ENCODE measurements around the gene KLF12.

KLF12 gene

GRCh38 chr13:74134777-74135325 lies 647 bp upstream of the KLF12 start:
- DNase-seq: no peak

GRCh38 chr13:74133657-74134201 lies 475 bp downstream of the KLF12 start:
- peak; percentile 57 for DNase-seq

- no peak for DNase-seq
These were observed 1.2 kb downstream of the KLF12 start for GRCh38 chr13:74132776-74133656.

GRCh38 chr13:74132152-74132775 lies 1.9 kb downstream of the KLF12 start:
- DNase-seq: no peak

- DNase-seq: no peak
These were observed 3.0 kb downstream of the KLF12 start for GRCh38 chr13:74131227-74131626.

GRCh38 chr13:74129500-74130191 lies 4.6 kb downstream of the KLF12 start:
- DNase-seq: no peak

GRCh38 chr13:74128156-74128767 lies 5.9 kb downstream of the KLF12 start:
- DNase-seq: no peak

- DNase-seq: no peak
These were observed 15.9 kb downstream of the KLF12 start for GRCh38 chr13:74118328-74118727.

GRCh38 chr13:74117207-74117705 lies 16.9 kb downstream of the KLF12 start:
- DNase-seq: no peak

- DNase-seq: no peak
These were observed 19.1 kb downstream of the KLF12 start for GRCh38 chr13:74115133-74115532.

GRCh38 chr13:74114641-74115040 lies 19.6 kb downstream of the KLF12 start:
- DNase-seq: no peak

- no peak for DNase-seq
These were observed 20.0 kb downstream of the KLF12 start for GRCh38 chr13:74114202-74114601.

- DNase-seq: no peak
These were observed 22.0 kb downstream of the KLF12 start for GRCh38 chr13:74111901-74112824.

GRCh38 chr13:74111399-74111798 lies 22.8 kb downstream of the KLF12 start:
- DNase-seq: no peak

GRCh38 chr13:74110053-74110452 lies 24.2 kb downstream of the KLF12 start:
- DNase-seq: no peak

- DNase-seq: no peak
These were observed 26.6 kb downstream of the KLF12 start for GRCh38 chr13:74107598-74107997.

- DNase-seq: no peak
These were observed 28.3 kb downstream of the KLF12 start for GRCh38 chr13:74105871-74106270.

GRCh38 chr13:74104661-74105275 lies 29.4 kb downstream of the KLF12 start:
- no peak for DNase-seq

GRCh38 chr13:74103970-74104555 lies 30.1 kb downstream of the KLF12 start:
- DNase-seq: no peak

GRCh38 chr13:74103196-74103595 lies 31.0 kb downstream of the KLF12 start:
- DNase-seq: no peak

Data from KG1 (cell line).